Stimulated activated CD4-positive, alpha-beta T cell treated with anti-CD3 and anti-CD28 coated beads, Interleukin-4, amount 100 ng/mL, for 1 hour (primary cell): ENCODE measurements around the gene CEND1.

ENCODE experiments used
- DNase-seq: peaks from one replicate; pipeline ENCODE4 v3.0.0-alpha.2; 2020

CEND1 gene

DNA sequence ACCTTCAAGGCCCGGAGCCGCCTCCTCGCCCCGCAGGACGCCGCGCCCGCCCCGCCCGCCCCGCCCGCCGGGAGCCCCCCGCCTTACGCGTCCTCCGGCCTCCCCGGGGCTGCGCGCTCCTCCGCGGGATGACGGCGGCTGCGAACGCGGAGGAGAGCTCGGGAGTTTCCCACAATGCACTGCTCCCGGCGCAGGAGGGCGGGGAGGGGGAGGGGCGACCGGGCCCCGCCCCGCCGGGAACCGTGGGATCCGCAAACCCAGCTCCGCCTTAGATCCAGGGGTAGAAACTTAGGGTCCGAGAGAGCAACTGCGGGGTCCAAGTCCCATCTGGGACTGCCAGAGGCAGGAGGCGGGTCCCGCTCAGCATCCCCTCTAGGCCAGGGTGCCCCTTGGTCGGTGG, at the start of gene CEND1:
Gene CEND1 (minus strand): TSS at position 148 of the 400 bp plus-strand sequence. CDS start 1,514 bp downstream, outside the sequence.
- DNase-seq = peak; percentile 58

DNA sequence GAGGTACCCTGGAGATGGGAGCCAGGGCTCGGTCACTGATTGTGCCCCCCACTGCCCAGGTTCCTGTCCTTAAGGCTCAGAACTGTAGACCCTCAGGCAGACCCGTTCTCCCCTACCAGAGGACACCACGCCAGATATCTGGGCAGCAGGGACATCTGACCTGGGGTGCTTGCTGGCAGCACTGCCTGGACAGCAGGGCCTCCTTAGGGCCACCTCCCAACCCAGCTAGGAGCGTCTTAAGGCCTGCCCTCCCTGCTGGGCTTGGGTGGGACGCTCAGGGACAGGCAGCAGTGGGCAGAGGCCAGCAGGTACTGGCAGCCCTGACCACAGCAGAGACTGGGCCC, 49.4 kb upstream of the CEND1 start:
- no peak for DNase-seq

DNA sequence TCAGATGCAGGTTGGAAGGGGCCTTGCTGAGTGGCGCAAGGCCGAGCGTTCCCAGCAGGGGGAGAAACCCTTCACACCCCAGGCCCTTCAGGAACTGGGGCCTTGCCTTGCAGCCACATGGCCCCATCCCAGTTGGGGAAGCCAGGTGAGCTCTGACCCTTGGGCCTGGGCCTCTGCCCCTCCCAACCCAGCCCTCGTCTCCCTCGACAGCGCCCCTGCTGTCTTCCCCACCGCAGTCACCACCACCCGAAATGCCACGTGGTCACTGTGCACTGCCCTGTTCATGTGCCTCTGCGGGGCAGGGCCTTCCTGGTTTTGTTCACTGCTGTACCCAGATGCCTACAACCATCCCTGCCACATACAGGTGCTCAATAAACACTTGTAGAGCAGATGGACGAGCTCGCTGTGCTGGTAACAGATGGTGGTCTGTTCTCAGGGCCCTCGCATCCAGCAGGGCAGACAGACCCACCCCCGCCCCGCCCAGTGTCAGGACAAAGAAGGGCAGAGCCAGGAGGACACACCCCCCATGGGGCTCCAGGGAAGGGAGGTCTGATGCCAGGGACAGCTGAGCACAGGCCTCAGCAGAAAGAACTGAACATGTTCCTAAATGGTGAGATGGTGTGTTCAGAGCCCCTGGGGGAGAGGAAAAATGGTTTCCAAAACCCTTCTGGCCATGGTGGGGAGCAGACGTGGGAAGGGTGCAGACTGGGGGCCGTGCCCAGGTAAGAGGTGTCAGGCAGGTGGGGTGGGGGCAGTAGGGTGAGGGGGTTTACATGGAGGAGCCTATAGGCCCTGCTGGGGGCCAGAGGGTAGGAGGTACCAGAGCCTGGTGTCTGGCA, 48.8 kb upstream of the CEND1 start:
- no peak for DNase-seq

- DNase-seq = no peak
These were observed 48.1 kb upstream of the CEND1 start for GRCh38 chr11:837990-838307.

DNA sequence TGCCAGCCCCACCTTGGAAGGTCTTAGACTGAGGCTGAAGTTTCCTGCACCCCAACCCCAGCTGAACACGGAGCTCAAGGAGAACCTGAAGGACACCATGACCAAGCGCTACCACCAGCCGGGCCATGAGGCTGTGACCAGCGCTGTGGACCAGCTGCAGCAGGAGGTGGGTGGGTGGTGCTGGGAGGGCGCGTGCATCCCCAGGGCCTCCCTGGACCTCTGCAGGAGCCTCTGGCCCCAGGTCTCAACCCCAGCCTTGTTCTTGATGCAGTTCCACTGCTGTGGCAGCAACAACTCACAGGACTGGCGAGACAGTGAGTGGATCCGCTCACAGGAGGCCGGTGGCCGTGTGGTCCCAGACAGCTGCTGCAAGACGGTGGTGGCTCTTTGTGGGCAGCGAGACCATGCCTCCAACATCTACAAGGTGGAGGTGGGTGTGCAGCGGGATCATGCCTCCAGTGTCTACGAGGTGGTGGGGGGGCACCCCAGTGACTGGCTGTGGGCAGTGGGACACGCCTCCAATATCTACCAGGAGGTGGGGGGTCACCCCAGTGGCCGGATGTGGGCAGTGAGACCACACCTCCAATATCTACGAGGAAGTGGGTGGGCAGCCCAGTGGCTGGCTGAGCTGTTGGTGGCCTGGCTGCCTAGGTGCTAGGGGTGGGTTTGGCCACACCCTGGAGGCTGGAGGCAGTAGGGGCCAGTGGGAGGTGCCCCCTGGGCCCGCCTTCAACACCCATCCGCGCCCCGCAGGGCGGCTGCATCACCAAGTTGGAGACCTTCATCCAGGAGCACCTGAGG, 47.5 kb upstream of the CEND1 start:
- DNase-seq = no peak

- no peak for DNase-seq
These were observed 46.8 kb upstream of the CEND1 start for GRCh38 chr11:836700-837099.

DNA sequence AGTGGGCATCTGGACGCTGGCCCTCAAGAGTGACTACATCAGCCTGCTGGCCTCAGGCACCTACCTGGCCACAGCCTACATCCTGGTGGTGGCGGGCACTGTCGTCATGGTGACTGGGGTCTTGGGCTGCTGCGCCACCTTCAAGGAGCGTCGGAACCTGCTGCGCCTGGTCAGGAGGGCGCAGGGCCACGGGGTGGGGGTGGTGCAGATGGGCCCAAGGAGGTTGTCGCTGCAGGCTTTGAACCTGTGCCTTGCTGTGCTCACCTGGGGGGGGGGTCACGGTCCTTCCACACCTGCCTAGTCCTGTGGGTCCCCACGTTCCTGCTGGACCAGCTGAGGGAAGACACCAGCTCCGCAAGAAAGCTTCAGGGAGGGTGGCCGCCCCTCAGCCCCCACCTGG, 46.4 kb upstream of the CEND1 start:
- no peak for DNase-seq

DNA sequence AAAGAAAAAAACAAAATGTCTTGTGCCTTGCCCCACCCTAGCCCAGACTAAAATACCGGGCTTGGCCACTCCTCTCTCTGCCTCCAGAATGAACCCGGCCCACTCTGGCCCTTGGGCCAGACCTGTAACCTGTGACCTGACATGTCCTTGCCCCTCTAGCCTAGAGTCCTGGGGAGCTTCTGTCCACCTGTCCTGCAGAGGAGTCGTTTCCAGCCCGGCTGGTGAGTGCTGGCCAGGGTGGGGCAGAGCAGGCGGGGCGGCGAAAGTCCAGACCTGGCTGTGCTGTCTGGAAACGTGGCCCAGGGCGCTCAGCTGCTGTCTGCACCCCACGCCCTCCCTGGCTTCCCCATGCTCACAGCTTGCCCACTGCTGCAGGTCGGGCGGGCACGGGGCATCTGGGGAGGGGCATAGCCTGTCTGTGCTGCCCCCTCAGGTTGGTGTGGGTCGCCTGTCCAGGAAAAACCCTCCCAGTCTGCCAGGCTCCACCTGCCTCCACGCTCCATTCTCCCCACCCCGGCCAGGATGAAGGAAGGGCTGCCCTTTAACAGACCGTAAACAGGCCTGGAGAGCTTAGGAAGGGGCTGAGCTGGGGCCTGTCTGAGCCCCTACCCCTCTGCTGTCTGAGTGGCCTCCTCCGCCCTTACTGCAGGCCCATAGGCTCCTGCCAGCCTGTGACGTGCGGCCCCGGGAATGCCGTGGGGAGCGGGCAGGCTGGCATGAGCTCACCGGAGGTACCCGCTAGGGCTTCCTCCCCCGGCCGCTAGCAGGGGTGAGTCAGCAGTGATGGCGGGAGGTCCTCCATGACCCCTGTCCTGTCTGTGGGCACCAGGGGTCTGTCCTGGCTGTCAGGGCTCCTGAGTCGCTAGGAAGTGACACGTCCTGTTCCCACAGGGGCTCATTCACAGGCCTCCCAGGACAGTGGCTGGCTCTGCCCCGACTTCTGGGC, 44.8 kb upstream of the CEND1 start:
- no peak for DNase-seq

- no peak for DNase-seq
These were observed 44.0 kb upstream of the CEND1 start for GRCh38 chr11:833849-834311.

DNA sequence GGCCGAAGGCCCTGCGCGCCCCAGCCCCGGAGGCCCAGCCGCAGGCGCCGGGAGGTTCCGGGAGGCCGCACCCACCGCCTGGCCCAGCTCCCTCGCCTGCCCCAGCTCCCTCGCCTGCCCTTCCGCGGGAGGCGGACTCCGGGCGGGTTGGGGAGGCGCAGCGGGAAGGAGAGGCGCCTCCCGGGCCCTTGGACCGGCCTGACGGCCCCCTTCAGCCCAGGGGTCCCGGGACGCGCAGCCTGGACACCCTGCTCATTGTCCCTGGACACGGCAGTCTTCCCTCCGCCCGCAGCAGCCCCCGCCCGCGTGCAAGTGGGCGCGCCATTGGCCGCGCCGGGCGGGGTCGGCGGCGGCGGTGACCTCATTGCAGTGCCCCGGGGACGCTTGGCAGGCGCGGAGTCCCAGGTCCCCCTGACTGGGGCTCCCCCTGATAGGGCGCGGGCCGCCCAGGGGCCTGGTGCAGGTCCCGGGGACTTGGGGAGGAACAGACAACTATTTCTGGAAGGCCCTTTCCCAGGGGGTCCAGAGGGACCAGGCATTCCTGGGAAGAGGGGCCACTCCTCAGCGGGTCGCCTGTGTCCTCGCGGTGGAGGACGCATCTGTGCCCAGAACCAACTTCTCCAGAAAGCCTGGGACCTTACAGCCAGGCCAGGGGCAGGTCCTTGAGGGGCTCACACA, 43.4 kb upstream of the CEND1 start:
- no peak for DNase-seq

GRCh38 chr11:832529-833113, 42.7 kb upstream of the CEND1 start, which contains the start of gene CD151:
TSS of gene CD151 (plus strand) at chr11:832952. CDS start at chr11:836070, 3,118 bp downstream.
- DNase-seq = peak; percentile 63

GRCh38 chr11:831961-832528, 42.2 kb upstream of the CEND1 start:
- DNase-seq = no peak

DNA sequence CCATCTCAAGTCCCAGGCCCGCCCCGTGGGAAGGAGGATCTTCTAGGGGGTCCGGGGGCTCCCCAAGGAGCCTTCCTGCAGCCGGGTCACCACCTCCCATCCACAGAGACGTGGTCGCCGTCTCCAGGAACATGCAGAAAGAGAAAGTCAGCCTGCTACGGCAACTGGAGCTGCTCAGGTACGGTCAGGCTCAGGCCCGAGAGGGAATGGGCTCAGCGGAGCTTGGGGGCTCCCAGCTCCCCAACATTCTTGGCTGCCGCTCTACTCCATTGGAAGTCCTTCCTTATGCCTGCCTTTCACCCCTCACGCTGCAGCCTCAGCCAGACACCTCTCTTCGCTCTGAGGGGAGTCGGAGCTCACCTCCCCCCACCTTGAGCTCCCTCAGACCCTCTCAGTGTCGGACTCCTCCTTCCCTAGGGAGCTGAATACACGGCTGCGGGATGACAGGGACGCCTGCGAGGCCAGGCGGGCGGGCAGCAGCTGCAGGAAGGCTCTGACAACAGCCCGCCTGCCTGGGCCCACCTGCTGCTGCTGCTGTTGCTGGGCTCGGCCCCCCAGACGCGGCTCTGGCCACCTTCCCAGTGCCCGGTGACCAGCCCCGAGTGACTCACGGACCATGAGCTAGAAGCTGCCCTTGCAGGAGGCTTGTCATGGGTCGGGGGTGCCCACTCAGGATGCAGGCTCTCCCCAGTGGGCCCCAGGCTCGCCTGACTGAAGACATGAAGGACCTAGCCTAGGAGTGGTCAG, 41.4 kb upstream of the CEND1 start:
- no peak for DNase-seq

- peak; percentile 61 for DNase-seq
These were observed 40.6 kb upstream of the CEND1 start for GRCh38 chr11:830295-831117.

GRCh38 chr11:829847-830294, 40.0 kb upstream of the CEND1 start:
- DNase-seq = no peak

DNA sequence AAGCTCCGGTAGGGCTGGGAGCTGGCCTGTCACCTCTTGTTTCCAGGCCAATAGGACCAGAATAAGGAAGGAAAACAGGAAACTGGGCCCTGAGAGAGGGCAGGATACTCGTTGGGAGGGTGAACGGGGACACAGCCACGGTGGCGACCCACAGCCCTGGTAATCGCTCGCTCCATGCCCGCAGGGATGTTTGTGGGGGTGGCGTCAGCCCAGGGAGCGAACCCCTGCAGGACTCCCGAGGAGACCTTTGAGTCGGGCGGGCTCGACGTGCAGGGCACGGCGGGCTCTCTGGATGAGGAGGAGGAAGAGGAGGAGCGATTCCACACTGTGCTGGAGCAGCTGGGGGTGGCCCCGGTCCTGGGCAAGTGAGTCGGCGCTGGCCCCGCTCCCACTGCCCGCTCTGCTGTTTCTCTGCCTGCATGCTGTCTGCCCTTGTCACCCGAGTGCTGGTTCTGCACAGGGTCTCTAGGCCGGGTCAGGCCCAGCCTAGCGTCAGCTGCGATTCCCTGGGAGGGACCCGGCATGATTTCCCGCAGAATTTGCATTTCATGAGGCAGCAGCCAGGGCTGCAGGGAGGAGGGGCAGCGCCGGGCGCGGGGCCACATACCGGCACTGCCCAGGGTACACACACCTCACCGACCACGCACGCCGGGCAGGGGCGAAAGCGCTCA, 39.4 kb upstream of the CEND1 start:
- no peak for DNase-seq

DNA sequence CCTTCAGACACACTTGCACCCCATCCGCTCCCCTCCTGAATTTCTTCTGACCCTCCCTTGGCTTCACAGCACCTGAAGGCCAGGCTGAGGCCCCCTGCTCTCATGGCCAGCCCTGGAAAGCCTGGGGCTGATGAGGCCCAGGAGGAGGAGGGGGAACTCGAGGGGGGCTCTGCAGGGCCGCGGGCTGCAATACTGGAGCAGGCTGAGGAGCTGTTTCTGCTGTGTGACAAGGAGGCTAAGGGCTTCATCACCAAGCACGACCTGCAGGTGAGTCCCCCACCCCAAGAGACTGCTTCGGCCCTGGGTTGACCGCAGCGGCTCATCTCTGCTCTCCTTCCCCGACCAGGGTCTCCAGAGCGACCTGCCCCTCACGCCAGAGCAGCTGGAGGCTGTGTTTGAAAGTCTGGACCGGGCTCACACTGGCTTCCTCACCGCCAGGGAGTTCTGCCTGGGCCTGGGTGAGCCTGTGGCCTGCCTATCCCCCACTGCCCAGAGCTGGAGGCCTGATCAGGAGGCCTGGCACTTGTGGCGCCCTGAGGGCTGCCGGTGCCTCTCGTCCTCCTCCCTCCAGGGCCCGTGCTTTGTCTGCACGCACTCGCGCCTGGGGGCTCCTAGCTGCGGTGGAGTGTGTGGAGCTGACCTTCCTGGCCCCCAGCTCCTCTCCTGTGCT, 38.8 kb upstream of the CEND1 start:
- no peak for DNase-seq

DNA sequence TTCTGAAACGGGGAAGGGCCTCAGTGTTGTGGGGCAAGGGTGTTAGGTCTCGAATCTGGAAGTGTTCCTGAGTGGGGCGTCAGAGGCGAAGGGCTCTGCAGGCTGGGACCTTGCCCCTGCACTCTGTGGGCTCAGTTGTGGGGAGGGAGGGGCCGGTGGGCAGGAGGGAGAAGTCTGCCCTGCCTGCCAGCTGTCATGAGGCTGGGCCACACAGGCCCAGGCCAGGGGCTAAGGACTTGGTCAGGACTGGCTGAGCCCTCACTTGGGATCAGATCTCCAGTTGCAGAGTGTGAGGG, 38.0 kb upstream of the CEND1 start, which contains the start of gene CRACR2B:
Gene CRACR2B (plus strand): TSS at position 23 of the 296 bp plus-strand sequence. CDS start 689 bp downstream, outside the sequence.
- DNase-seq = no peak
